Choroid plexus epithelial cell (primary cell): ENCODE measurements around the gene C1orf56.

ENCODE experiments used
- DNase-seq: peaks from one replicate; pipeline ENCODE4 v3.0.0-alpha.2; 2010; ENCODE audit warnings: low read depth
- H3K4me3 ChIP-seq: 2 replicates; pipeline ENCODE4 v1.5.1; 2011; ENCODE audit warnings: low read depth, mild to moderate bottlenecking, control low read depth, low read length, moderate library complexity
- CTCF ChIP-seq: conservative IDR thresholded peaks from 2 replicates; pipeline ENCODE4 v1.5.1; 2011; ENCODE audit warnings: low read depth, mild to moderate bottlenecking, control low read depth, inconsistent platforms, low read length, moderate library complexity

Gene C1orf56

GRCh38 chr1:151060657-151061421, 13.3 kb downstream of the C1orf56 start:
- TF ChIP-seq CTCF = no peak
- DNase-seq = no peak
- H3K4me3 ChIP-seq = peak overlapping the region; percentile 97

- TF ChIP-seq CTCF = no peak
- DNase-seq = no peak
- H3K4me3 ChIP-seq = peak overlapping the region; percentile 97
These were observed 14.2 kb downstream of the C1orf56 start for GRCh38 chr1:151061704-151062103.

- H3K4me3 ChIP-seq = peak overlapping the region; percentile 20
- DNase-seq = peak; percentile 87
- TF ChIP-seq CTCF = no peak
These were observed 15.3 kb downstream of the C1orf56 start for GRCh38 chr1:151062741-151063371.

- DNase-seq = no peak
- no peak for TF ChIP-seq CTCF
- no peak overlapping the region for H3K4me3 ChIP-seq
These were observed 17.6 kb downstream of the C1orf56 start for GRCh38 chr1:151065089-151065645.

GRCh38 chr1:151067185-151067584, 19.6 kb downstream of the C1orf56 start:
- no peak for TF ChIP-seq CTCF
- DNase-seq = no peak
- H3K4me3 ChIP-seq = no peak overlapping the region

GRCh38 chr1:151069103-151069486, 21.5 kb downstream of the C1orf56 start:
- TF ChIP-seq CTCF = no peak
- DNase-seq = no peak
- no peak overlapping the region for H3K4me3 ChIP-seq
